Neural cell (in vitro differentiated cells): ENCODE results near the gene HUNK. TPM values are rescaled to one million over a fixed set of nuclear protein-coding genes. Genes with fewer than 3 reads are reported as not detected.
A peak's percentile ranks its signal among the peaks of the same experiment; 100 is the strongest.

Experiments used
- H2AFZ ChIP-seq: fragments of 200-600, 300-800 bp; sonication (generic), shearing (Covaris generic); 2 replicates; pipeline ENCODE4 v1.6.0; 2014; ENCODE audit warnings: low read depth, mild to moderate bottlenecking, antibody characterized with exemption, low read length, moderate library complexity
- H3F3A ChIP-seq: fragments of 200-600 bp; shearing (Covaris generic); 2 replicates; pipeline ENCODE4 v1.6.1; 2016; ENCODE audit warnings: mild to moderate bottlenecking, moderate library complexity, mixed read lengths, antibody characterized with exemption, low read length; ENCODE audit not compliant: insufficient read depth, poor library complexity, severe bottlenecking
- H3K27ac ChIP-seq: fragments of 200-600, 300-800 bp; sonication (generic), shearing (Covaris generic); 2 replicates; pipeline ENCODE4 v1.5.1; 2014; ENCODE audit warnings: mild to moderate bottlenecking, low read length, moderate library complexity
- H3K27me3 ChIP-seq: fragments of 300-800, 200-600 bp; sonication (generic), shearing (Covaris generic); 2 replicates; pipeline ENCODE4 v1.6.0; 2014; ENCODE audit warnings: mild to moderate bottlenecking, low read depth, low read length, moderate library complexity; ENCODE audit not compliant: insufficient read depth
- H3K36me3 ChIP-seq: fragments of 300-800, 200-600 bp; sonication (generic), shearing (Covaris generic); 2 replicates; pipeline ENCODE4 v1.5.1; 2014; ENCODE audit warnings: mild to moderate bottlenecking, antibody characterized with exemption, low read length, moderate library complexity; ENCODE audit not compliant: insufficient read depth
- H3K4me2 ChIP-seq: fragments of 300-800, 200-600 bp; sonication (generic), shearing (Covaris generic); 2 replicates; pipeline ENCODE4 v1.6.0; 2014; ENCODE audit warnings: mild to moderate bottlenecking, low read length
- H3K4me3 ChIP-seq: fragments of 300-800, 200-600 bp; sonication (generic), shearing (Covaris generic); 2 replicates; pipeline ENCODE4 v1.5.1; 2014; ENCODE audit warnings: mild to moderate bottlenecking, low read length, moderate library complexity
- H3K79me2 ChIP-seq: fragments of 200-600 bp; shearing (Covaris generic); replicated peaks from 2 replicates; pipeline ENCODE4 v1.6.0; 2014; ENCODE audit warnings: mild to moderate bottlenecking, low read length, moderate library complexity; ENCODE audit not compliant: insufficient read depth
- H3K9ac ChIP-seq: fragments of 300-800, 200-600 bp; sonication (generic), shearing (Covaris generic); 2 replicates; pipeline ENCODE4 v1.6.1; 2016; ENCODE audit warnings: mild to moderate bottlenecking, low read length, mixed read lengths
- H3K9me2 ChIP-seq: fragments of 200-600 bp; shearing (Covaris generic); 2 replicates; pipeline ENCODE4 v1.6.1; 2016; ENCODE audit warnings: mild to moderate bottlenecking, low read length, mixed read lengths; ENCODE audit not compliant: insufficient read depth
- H3K9me3 ChIP-seq: fragments of 200-600, 300-800 bp; sonication (generic), shearing (Covaris generic); 2 replicates; pipeline ENCODE4 v1.6.1; 2016; ENCODE audit warnings: mild to moderate bottlenecking, mixed run types, low read length, moderate library complexity, mixed read lengths
- H4K20me1 ChIP-seq: fragments of 200-600 bp; shearing (Covaris generic); 2 replicates; pipeline ENCODE4 v1.6.1; 2016; ENCODE audit warnings: mild to moderate bottlenecking, mixed run types; ENCODE audit not compliant: insufficient read depth
- CTCF ChIP-seq: fragments of 450-650 bp; IDR thresholded peaks from 2 replicates; pipeline ENCODE4 v1.5.1; 2014; ENCODE audit warnings: antibody characterized with exemption, mild to moderate bottlenecking, moderate library complexity; ENCODE audit not compliant: poor library complexity, severe bottlenecking
- EP300 ChIP-seq: fragments of 450-650 bp; conservative IDR thresholded peaks from 2 replicates; pipeline ENCODE4 v1.6.1; 2014; ENCODE audit warnings: antibody characterized with exemption, mild to moderate bottlenecking, moderate library complexity; ENCODE audit not compliant: poor library complexity, severe bottlenecking
- EZH2 ChIP-seq: fragments of 200-600, 300-800 bp; shearing (Covaris generic), sonication (generic); IDR thresholded peaks from 2 replicates; pipeline ENCODE4 v1.6.1; 2014; ENCODE audit warnings: antibody characterized with exemption, low read length, borderline replicate concordance, mild to moderate bottlenecking; ENCODE audit not compliant: insufficient read depth, poor library complexity, severe bottlenecking
- MXI1 ChIP-seq: fragments of 450-650 bp; conservative IDR thresholded peaks from 2 replicates; pipeline ENCODE4 v1.6.1; 2014; ENCODE audit warnings: antibody characterized with exemption, mild to moderate bottlenecking; ENCODE audit not compliant: poor library complexity, severe bottlenecking
- POLR2AphosphoS5 ChIP-seq: IDR thresholded peaks from 2 replicates; pipeline ENCODE4 v1.6.1; 2012
- RAD21 ChIP-seq: fragments of 450-650 bp; conservative IDR thresholded peaks from 2 replicates; pipeline ENCODE4 v1.6.1; 2014; ENCODE audit warnings: antibody characterized with exemption, mild to moderate bottlenecking, moderate library complexity
- SMC3 ChIP-seq: fragments of 450-650 bp; conservative IDR thresholded peaks from 2 replicates; pipeline ENCODE4 v1.6.1; 2014; ENCODE audit warnings: antibody characterized with exemption, mild to moderate bottlenecking, moderate library complexity; ENCODE audit not compliant: poor library complexity
- TAF1 ChIP-seq: IDR thresholded peaks from 2 replicates; pipeline ENCODE4 v1.6.1; 2012; ENCODE audit warnings: low read depth
- polyA plus RNA-seq: library from polyadenylated mRNA; depleted of rRNA; stranded (reverse); fragments of >200 nt; gene quantifications from 2 replicates; pipeline ENCODE4 v1.2.3, GENCODE V29; 2014
- TF ChIP-seq, protein P1 (sequence below): IDR thresholded peaks from 2 replicates; pipeline ENCODE4 v1.6.1; 2012; ENCODE audit warnings: borderline replicate concordance

Gene HUNK
- polyA plus RNA-seq, 1 donor from 2014 or later: 9.3 TPM

DNA sequence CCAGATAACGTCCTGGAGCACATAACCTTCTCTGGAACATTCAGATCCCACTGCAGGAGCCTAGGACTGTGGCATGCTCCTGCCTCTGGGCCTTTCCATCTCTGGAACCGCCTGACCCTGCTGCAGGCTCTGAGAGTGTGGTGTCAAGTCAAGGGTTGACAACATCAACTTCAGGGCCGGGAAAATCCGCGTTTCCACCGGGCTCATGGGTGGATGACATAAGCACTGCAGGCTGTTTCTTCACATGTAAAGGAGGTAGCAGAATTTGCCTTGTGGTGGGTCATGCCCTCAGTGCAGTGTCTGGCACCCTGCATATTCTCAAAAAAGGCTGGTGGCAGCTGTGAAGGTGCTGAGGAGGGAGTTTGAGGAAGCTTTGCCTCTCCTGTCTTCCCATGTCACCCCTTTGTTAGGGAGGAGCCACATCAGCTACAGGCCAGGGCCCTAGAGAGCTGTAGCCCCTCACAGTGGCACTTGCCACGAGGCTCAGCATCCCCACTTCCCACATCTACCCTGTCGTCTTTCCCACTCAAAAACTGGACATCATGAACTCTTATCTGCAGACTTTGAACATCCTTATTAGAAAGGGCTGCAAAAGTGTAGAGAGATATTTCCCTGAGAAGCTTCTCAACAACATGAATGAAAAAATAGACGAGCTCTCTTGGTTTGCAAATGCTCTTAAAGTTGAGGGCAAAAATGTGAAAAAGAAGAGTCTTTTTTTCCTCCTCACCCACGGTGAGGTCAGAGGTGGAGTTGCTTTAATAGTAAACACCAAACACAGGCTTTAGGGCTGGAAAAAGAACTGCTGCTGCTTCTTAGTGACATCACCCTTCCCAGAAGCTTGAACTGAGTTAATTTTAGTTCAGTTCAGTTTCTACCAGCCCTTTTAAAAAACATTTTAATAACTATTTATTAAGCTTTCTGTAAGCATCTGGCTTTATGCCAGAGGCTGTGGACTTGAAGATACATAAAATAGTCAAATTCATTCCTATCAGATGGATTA is 121.3 kb downstream of the HUNK start:
- Histone ChIP-seq H3K9me3 (no peaks in the 10 kb centered on the region), H3K36me3 (peaks cover 5% of the 10 kb centered on the region), H3K9me2 (no peaks in the 10 kb centered on the region), H4K20me1 (no peaks in the 10 kb centered on the region), H3K4me2 (no peak overlapping the region), H3K79me2 (no peaks in the 10 kb centered on the region), H3K27ac (no peak overlapping the region), H3K9ac (no peak overlapping the region), H3K4me3 (no peak overlapping the region), H3F3A (no peaks in the 10 kb centered on the region), H2AFZ (no peak overlapping the region), H3K27me3 (no peaks in the 10 kb centered on the region)
- TF ChIP-seq, protein P1, sequence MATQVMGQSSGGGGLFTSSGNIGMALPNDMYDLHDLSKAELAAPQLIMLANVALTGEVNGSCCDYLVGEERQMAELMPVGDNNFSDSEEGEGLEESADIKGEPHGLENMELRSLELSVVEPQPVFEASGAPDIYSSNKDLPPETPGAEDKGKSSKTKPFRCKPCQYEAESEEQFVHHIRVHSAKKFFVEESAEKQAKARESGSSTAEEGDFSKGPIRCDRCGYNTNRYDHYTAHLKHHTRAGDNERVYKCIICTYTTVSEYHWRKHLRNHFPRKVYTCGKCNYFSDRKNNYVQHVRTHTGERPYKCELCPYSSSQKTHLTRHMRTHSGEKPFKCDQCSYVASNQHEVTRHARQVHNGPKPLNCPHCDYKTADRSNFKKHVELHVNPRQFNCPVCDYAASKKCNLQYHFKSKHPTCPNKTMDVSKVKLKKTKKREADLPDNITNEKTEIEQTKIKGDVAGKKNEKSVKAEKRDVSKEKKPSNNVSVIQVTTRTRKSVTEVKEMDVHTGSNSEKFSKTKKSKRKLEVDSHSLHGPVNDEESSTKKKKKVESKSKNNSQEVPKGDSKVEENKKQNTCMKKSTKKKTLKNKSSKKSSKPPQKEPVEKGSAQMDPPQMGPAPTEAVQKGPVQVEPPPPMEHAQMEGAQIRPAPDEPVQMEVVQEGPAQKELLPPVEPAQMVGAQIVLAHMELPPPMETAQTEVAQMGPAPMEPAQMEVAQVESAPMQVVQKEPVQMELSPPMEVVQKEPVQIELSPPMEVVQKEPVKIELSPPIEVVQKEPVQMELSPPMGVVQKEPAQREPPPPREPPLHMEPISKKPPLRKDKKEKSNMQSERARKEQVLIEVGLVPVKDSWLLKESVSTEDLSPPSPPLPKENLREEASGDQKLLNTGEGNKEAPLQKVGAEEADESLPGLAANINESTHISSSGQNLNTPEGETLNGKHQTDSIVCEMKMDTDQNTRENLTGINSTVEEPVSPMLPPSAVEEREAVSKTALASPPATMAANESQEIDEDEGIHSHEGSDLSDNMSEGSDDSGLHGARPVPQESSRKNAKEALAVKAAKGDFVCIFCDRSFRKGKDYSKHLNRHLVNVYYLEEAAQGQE: no peak
- TF ChIP-seq RAD21: no peak
- no peak for TF ChIP-seq MXI1
- TF ChIP-seq TAF1: no peak

DNA sequence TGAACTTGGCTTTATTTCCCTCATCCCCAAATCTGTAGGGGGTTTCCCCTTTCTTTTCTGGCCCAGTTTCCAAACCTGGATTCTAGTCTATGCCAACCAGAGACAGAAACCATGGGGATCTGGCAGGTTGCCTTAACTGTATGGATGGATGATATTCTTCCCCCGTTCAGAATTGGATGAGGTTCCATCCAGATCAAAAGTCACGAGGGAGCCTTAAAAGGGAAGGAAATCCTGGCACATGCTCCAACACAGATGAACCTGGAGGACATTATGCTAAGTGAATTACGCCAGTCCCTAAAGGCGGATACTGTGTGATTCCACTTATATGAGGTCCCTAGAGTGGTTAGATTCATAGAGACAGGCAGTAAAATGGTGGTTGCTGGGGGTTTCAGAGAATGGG is 124.4 kb downstream of the HUNK start:
- H3K27me3 ChIP-seq: no peaks in the 10 kb centered on the region
- H3K9ac ChIP-seq: no peak overlapping the region
- H3K27ac ChIP-seq: no peak overlapping the region
- no peaks in the 10 kb centered on the region for H4K20me1 ChIP-seq
- H3F3A ChIP-seq: no peaks in the 10 kb centered on the region
- H3K79me2 ChIP-seq: no peaks in the 10 kb centered on the region
- H3K4me2 ChIP-seq: no peak overlapping the region
- no peak overlapping the region for H3K4me3 ChIP-seq
- H3K36me3 ChIP-seq: peaks cover 6% of the 10 kb centered on the region
- H3K9me3 ChIP-seq: no peaks in the 10 kb centered on the region
- peak overlapping the region; percentile 4 for H2AFZ ChIP-seq
- TF ChIP-seq CTCF: no peak
- TF ChIP-seq EP300: no peak
- no peak for TF ChIP-seq TAF1
- no peak for TF ChIP-seq EZH2
- TF ChIP-seq, protein P1: no peak
- no peak for TF ChIP-seq POLR2AphosphoS5
- no peak for TF ChIP-seq SMC3
- TF ChIP-seq MXI1: no peak
- no peak for TF ChIP-seq RAD21
- H3K9me2 ChIP-seq: no peaks in the 10 kb centered on the region
